Type B pancreatic cell (in vitro differentiated cells): ENCODE results near the gene ZNF385D. TPM values are rescaled to one million over a fixed set of nuclear protein-coding genes. Genes with fewer than 3 reads are reported as not detected.

Source experiments
- DNase-seq: peaks from one replicate; pipeline ENCODE4 v3.0.0; 2021; ENCODE audit warnings: mixed read lengths; ENCODE audit not compliant: unreplicated experiment; ENCODE audit errors: extremely low spot score
- H3K27ac Mint-ChIP-seq: 2 replicates; pipeline ENCODE4 v1.8.0; 2021; ENCODE audit warnings: mild to moderate bottlenecking, mixed read lengths
- H3K27me3 Mint-ChIP-seq: 2 replicates; pipeline ENCODE4 v1.8.0; 2021; ENCODE audit warnings: mixed read lengths
- H3K36me3 Mint-ChIP-seq: 2 replicates; pipeline ENCODE4 v1.8.0; 2021; ENCODE audit warnings: mixed read lengths
- H3K4me1 Mint-ChIP-seq: one replicate; pipeline ENCODE4 v1.8.0; 2021; ENCODE audit warnings: mixed read lengths; ENCODE audit not compliant: unreplicated experiment
- H3K4me3 Mint-ChIP-seq: 2 replicates; pipeline ENCODE4 v1.8.0; 2021; ENCODE audit warnings: mild to moderate bottlenecking, mixed read lengths
- H3K9me3 Mint-ChIP-seq: 2 replicates; pipeline ENCODE4 v1.8.0; 2021; ENCODE audit warnings: mixed read lengths
- total RNA-seq: library from RNA; stranded (reverse); gene quantifications from 2 replicates; pipeline ENCODE4 v1.2.1, GENCODE V29; 2021; ENCODE audit warnings: low replicate concordance
- TF ChIP-seq, protein P1 (sequence below): fragments of 200-600 bp; sonication (generic); conservative IDR thresholded peaks from 2 replicates; pipeline ENCODE4 v1.5.0; 2021; ENCODE audit warnings: antibody characterized with exemption, mild to moderate bottlenecking

The ZNF385D gene
- total RNA-seq, 1 donor from 2014 or later: 7.5 TPM

DNA sequence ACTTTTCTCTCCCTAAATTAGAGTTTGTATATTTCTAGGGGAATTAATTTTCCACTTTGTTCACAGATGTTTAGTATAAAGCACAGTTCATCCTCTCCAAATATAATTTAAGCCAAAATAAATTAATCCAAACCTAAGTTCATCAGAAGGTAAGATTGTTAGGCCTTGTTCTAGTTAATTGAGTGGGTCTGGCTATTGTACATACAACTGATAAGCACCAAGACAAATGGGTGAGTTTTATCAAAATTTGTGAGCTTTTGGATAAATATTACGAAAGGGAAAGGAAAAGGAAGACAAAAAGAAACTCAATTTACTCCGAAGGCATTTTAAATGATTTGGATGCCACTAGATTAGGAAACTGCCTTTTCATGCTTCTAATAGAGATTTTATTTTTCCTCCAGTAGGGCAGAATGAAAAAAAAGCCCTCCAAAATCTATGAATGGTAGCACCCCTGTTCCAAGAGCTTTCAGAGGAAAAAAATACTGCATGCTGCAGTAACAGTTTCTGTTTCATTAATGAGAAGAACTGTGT is 304.0 kb downstream of the ZNF385D start:
- Mint-ChIP-seq H3K27me3 (no peaks in the 10 kb centered on the region), H3K27ac (no peak overlapping the region), H3K4me1 (peaks cover 3% of the 10 kb centered on the region), H3K36me3 (no peaks in the 10 kb centered on the region), H3K9me3 (no peaks in the 10 kb centered on the region), H3K4me3 (no peak overlapping the region)
- no peak for DNase-seq
- TF ChIP-seq, protein P1, sequence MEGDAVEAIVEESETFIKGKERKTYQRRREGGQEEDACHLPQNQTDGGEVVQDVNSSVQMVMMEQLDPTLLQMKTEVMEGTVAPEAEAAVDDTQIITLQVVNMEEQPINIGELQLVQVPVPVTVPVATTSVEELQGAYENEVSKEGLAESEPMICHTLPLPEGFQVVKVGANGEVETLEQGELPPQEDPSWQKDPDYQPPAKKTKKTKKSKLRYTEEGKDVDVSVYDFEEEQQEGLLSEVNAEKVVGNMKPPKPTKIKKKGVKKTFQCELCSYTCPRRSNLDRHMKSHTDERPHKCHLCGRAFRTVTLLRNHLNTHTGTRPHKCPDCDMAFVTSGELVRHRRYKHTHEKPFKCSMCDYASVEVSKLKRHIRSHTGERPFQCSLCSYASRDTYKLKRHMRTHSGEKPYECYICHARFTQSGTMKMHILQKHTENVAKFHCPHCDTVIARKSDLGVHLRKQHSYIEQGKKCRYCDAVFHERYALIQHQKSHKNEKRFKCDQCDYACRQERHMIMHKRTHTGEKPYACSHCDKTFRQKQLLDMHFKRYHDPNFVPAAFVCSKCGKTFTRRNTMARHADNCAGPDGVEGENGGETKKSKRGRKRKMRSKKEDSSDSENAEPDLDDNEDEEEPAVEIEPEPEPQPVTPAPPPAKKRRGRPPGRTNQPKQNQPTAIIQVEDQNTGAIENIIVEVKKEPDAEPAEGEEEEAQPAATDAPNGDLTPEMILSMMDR: no peak

GRCh38 chr3:21446027-21446426 is 305.0 kb downstream of the ZNF385D start:
- no peak overlapping the region for H3K27ac Mint-ChIP-seq
- peaks cover 3% of the 10 kb centered on the region for H3K4me1 Mint-ChIP-seq
- no peaks in the 10 kb centered on the region for H3K27me3 Mint-ChIP-seq
- no peak for DNase-seq
- TF ChIP-seq, protein P1: no peak
- H3K9me3 Mint-ChIP-seq: no peaks in the 10 kb centered on the region
- H3K36me3 Mint-ChIP-seq: no peaks in the 10 kb centered on the region
- H3K4me3 Mint-ChIP-seq: no peak overlapping the region

- Mint-ChIP-seq H3K36me3 (no peaks in the 10 kb centered on the region), H3K27ac (no peak overlapping the region)
Observed at GRCh38 chr3:21441821-21442220, 309.2 kb downstream of the ZNF385D start.

DNA sequence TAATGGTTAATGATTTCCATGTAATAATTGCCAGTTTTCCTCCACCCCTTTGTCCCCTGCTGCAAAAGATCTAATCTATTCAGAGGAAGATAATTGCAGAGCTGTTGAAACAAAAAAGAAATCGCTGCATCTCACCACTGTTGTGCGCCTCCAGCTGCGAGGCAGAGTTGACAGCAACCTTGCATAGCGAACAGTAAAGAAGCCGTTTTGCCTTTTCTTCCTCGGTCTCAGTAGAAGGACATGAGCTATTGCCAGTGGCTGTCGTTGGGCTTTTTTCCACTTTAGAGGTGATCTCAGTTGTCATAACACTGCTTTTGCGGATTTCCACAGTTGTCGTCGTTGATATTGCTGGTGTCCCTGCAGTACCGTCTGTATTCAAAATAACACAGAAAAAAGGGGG is 314.2 kb downstream of the ZNF385D start:
- no peaks in the 10 kb centered on the region for H3K9me3 Mint-ChIP-seq
- H3K4me3 Mint-ChIP-seq: no peak overlapping the region
- H3K27ac Mint-ChIP-seq: no peak overlapping the region
- H3K4me1 Mint-ChIP-seq: peaks cover 9% of the 10 kb centered on the region
- DNase-seq: no peak
- no peaks in the 10 kb centered on the region for H3K36me3 Mint-ChIP-seq
- no peaks in the 10 kb centered on the region for H3K27me3 Mint-ChIP-seq
- TF ChIP-seq, protein P1: no peak

More at GRCh38 chr3:21441821-21442220, 309.2 kb downstream of the ZNF385D start:
- TF ChIP-seq, protein P1: no peak
- Mint-ChIP-seq H3K4me1 (peaks cover 3% of the 10 kb centered on the region), H3K27me3 (no peaks in the 10 kb centered on the region), H3K4me3 (no peak overlapping the region), H3K9me3 (no peaks in the 10 kb centered on the region)
- DNase-seq: no peak

DNA sequence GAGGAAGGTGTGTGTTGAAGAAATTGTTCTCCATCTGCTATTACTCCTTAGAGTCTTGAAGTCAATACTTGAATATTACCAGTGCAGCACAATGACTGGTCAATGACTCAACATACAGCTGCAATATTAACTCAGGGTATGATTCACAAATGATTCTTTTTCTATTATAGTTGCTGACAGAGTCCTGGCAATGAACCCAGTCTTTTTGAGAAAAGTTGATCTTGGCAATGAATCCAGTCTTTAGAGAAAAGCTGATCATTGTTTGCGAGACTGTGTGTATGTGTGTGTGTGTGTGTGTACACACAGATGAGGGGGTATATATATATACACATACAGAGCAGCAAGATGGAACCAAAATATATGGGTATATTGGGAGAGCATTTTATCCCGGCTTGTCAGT is 315.1 kb downstream of the ZNF385D start:
- no peak for DNase-seq
- no peak overlapping the region for H3K27ac Mint-ChIP-seq
- TF ChIP-seq, protein P1: no peak
- no peaks in the 10 kb centered on the region for H3K9me3 Mint-ChIP-seq
- peaks cover 9% of the 10 kb centered on the region for H3K4me1 Mint-ChIP-seq
- H3K36me3 Mint-ChIP-seq: no peaks in the 10 kb centered on the region
- no peak overlapping the region for H3K4me3 Mint-ChIP-seq
- no peaks in the 10 kb centered on the region for H3K27me3 Mint-ChIP-seq

- H3K4me1 Mint-ChIP-seq: peaks cover 6% of the 10 kb centered on the region
- no peaks in the 10 kb centered on the region for H3K9me3 Mint-ChIP-seq
- H3K27ac Mint-ChIP-seq: no peak overlapping the region
- no peak overlapping the region for H3K4me3 Mint-ChIP-seq
- no peaks in the 10 kb centered on the region for H3K36me3 Mint-ChIP-seq
- TF ChIP-seq, protein P1: no peak
- H3K27me3 Mint-ChIP-seq: no peaks in the 10 kb centered on the region
- DNase-seq: no peak
Observed at GRCh38 chr3:21434310-21434709, 316.7 kb downstream of the ZNF385D start.
